Esophagus (tissue), 2 donors: ENCODE measurements around the gene ETDA. TPM values are rescaled to one million over a fixed set of nuclear protein-coding genes. Genes with fewer than 3 reads are reported as not detected.
"Not testable (repeated sequence)": the region's sequence is repeated elsewhere in the genome, so short reads cannot be mapped to it uniquely, and the experiment has no call there.

Experiments used
- H3K27ac ChIP-seq, 2 donors: one replicate each; pipeline ENCODE4 v1.5.1; 2013; ENCODE audit warnings: low read depth in 2 of 2, mild to moderate bottlenecking in 2 of 2, inconsistent platforms in 1 of 2, low read length in 1 of 2, moderate library complexity in 1 of 2
- H3K27me3 ChIP-seq, 2 donors: one replicate each; pipeline ENCODE4 v1.6.1; 2013; ENCODE audit warnings: low read length in 2 of 2, control low read depth in 1 of 2, mild to moderate bottlenecking in 1 of 2; ENCODE audit not compliant: insufficient read depth in 2 of 2, control insufficient read depth in 1 of 2
- H3K36me3 ChIP-seq, 2 donors: one replicate each; pipeline ENCODE4 v1.6.1; 2013; ENCODE audit warnings: low read length in 1 of 2; ENCODE audit not compliant: control insufficient read depth in 2 of 2, insufficient read depth in 2 of 2
- H3K4me1 ChIP-seq, 2 donors: one replicate each; pipeline ENCODE4 v1.6.1; 2013; ENCODE audit warnings: low read length in 1 of 2; ENCODE audit not compliant: control insufficient read depth in 2 of 2, insufficient read depth in 2 of 2
- H3K4me3 ChIP-seq, 2 donors: one replicate each; pipeline ENCODE4 v1.5.1; 2013; ENCODE audit warnings: low read length in 2 of 2, mild to moderate bottlenecking in 2 of 2, low read depth in 1 of 2, moderate library complexity in 1 of 2
- H3K9me3 ChIP-seq, 2 donors: one replicate each; pipeline ENCODE4 v1.6.1; 2013; ENCODE audit warnings: mild to moderate bottlenecking in 2 of 2, low read depth in 1 of 2, low read length in 1 of 2, moderate library complexity in 1 of 2; ENCODE audit not compliant: control insufficient read depth in 2 of 2, insufficient read depth in 1 of 2
- WGBS, 2 donors: extraction: QIAGEN DNeasy Blood & Tissue Kit; methylation state at CpG; one replicate each; pipeline ENCODE4 v1.1.7; 2013; 5-methylcytosine and 5-hydroxymethylcytosine counted together
- polyA plus RNA-seq, 2 donors: library from polyadenylated mRNA; stranded (reverse); fragments of 200-250 nt; gene quantifications; one replicate each; pipeline ENCODE4 v1.2.3, GENCODE V29; 2013
- donor health status: healthy with polysubstance abuse.
- donor health status: Bipolar disorder and iron deficiency.

ETDA gene
- not detected for polyA plus RNA-seq

- not testable (repeated sequence) for H3K9me3 ChIP-seq, H3K4me3 ChIP-seq, H3K4me1 ChIP-seq, H3K36me3 ChIP-seq, H3K27me3 ChIP-seq, H3K27ac ChIP-seq
- no CpG with 5 or more reads among the region's 1 CpG for WGBS, 2 donors
Observed at GRCh38 chrX:135252011-135252518, at the start of gene ETDA. Gene ETDA, plus strand, starts transcription at chrX:135252061. Its CDS starts 1,216 bp downstream, at chrX:135253277.

- not testable (repeated sequence) for H3K4me1 ChIP-seq, H3K9me3 ChIP-seq, H3K27me3 ChIP-seq, H3K27ac ChIP-seq, H3K36me3 ChIP-seq, H3K4me3 ChIP-seq
- 26 to 40% methylated on average over 11 of the region's 11 CpGs for WGBS, 2 donors
Observed at GRCh38 chrX:135206427-135206826, 45.4 kb upstream of the ETDA start.

DNA sequence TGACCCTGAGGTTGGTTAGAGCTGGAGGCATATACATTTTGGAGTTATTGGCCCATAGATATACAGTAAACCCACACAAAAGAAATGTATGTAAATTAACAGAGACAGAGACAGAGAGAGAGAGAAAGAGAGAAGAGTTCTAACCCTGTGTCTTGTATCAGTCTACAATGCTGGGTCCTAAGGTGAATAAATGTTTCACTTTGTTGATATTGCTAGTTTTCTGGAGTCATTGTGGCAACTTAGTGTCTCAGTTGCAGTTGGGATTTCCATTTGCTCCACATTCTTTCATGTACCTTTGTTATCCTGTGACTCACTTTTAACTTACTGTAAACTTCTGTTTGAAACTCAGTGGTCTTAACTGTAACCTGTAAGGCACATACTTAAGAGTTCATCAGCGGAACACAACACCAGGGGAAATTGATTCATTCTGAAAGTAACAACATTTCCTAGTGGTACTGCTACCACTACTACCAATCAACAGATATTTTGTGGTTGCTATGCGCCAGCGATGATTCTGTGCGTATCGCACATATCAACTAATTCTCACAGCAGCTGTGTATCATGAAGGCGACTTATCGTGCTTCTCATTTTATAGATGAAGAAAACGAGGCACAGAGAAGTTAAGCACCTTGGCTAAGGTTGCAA lies 38.5 kb upstream of the ETDA start:
- no peak overlapping the region for H3K4me3 ChIP-seq
- no peaks in the 10 kb centered on the region for H3K4me1 ChIP-seq
- WGBS, 2 donors, result 74 to 83% methylated on average over 8 of the region's 8 CpGs
- H3K36me3 ChIP-seq, result no peaks in the 10 kb centered on the region
- H3K27me3 ChIP-seq, result no peaks in the 10 kb centered on the region
- H3K27ac ChIP-seq, result no peak overlapping the region
- no peaks in the 10 kb centered on the region for H3K9me3 ChIP-seq

- H3K27me3 ChIP-seq, H3K4me1 ChIP-seq, H3K27ac ChIP-seq, H3K36me3 ChIP-seq, H3K4me3 ChIP-seq, H3K9me3 ChIP-seq: not testable (repeated sequence)
- WGBS, 2 donors, result no CpG with 5 or more reads among the region's 6 CpGs
Observed at GRCh38 chrX:135245989-135246388, 5.9 kb upstream of the ETDA start.

GRCh38 chrX:135256087-135256684 lies 4.3 kb downstream of the ETDA start:
- not testable (repeated sequence) for H3K9me3 ChIP-seq, H3K27ac ChIP-seq, H3K4me1 ChIP-seq, H3K27me3 ChIP-seq, H3K4me3 ChIP-seq, H3K36me3 ChIP-seq
- whole genome bisulfite sequencing, 2 donors, result 71 to 86% methylated on average over 6 of the region's 8 CpGs

GRCh38 chrX:135256923-135257322 lies 5.1 kb downstream of the ETDA start:
- Histone ChIP-seq H3K4me3 (no peak overlapping the region), H3K4me1 (no peaks in the 10 kb centered on the region), H3K27me3 (no peaks in the 10 kb centered on the region), H3K27ac (no peak overlapping the region), H3K36me3 (no peaks in the 10 kb centered on the region), H3K9me3 (no peaks in the 10 kb centered on the region)
- WGBS, 2 donors, result 85 to 91% methylated on average over 6 of the region's 6 CpGs

DNA sequence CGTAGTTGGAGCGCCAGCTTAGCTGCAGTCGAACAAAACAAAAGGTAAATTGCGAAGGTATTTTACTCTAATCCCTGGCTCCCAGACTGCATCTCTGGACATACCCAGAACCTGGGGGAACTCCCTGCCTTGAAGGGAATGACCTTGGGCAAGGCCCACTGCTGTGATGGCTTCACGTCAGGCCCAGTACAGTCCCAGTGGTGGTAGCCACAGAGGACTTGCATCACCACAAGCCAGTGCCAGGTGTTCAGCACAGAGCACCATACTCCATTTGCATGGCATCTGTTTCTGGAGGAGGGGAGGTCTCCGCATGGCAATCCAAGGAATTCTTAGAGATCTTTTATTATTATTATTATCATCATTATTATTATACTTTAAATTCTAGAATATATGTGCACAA lies 5.6 kb downstream of the ETDA start:
- Histone ChIP-seq H3K4me1 (no peaks in the 10 kb centered on the region), H3K4me3 (no peak overlapping the region), H3K27me3 (no peaks in the 10 kb centered on the region), H3K27ac (no peak overlapping the region), H3K9me3 (no peaks in the 10 kb centered on the region), H3K36me3 (no peaks in the 10 kb centered on the region)
- WGBS, 2 donors, result 92 to 98% methylated on average over 6 of the region's 6 CpGs

DNA sequence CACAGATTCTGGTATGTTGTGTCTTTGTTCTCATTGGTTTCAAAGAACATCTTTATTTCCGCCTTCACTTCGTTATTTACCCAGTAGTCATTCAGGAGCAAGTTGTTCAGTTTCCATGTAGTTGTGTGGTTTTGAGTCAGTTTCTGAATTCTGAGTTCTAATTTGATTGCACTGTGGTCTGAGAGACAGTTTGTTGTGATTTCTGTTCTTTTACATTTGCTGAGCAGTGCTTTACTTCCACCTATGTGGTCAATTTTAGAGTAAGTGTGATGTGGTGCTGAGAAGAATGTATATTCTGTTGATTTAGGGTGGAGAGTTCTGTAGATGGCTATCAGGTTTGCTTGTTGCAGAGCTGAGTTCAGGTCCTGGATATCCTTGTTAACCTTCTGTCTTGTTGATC lies 9.1 kb downstream of the ETDA start:
- not testable (repeated sequence) for H3K36me3 ChIP-seq, H3K4me3 ChIP-seq, H3K27ac ChIP-seq, H3K9me3 ChIP-seq, H3K4me1 ChIP-seq, H3K27me3 ChIP-seq
- WGBS, 2 donors, result 76 to 89% methylated on average over 2 of the region's 2 CpGs

- not testable (repeated sequence) for H3K9me3 ChIP-seq, H3K27ac ChIP-seq, H3K27me3 ChIP-seq, H3K4me1 ChIP-seq, H3K36me3 ChIP-seq, H3K4me3 ChIP-seq
- WGBS, 2 donors, result 81 to 88% methylated on average over 8 of the region's 8 CpGs
Observed at GRCh38 chrX:135263376-135263775, 11.5 kb downstream of the ETDA start.

DNA sequence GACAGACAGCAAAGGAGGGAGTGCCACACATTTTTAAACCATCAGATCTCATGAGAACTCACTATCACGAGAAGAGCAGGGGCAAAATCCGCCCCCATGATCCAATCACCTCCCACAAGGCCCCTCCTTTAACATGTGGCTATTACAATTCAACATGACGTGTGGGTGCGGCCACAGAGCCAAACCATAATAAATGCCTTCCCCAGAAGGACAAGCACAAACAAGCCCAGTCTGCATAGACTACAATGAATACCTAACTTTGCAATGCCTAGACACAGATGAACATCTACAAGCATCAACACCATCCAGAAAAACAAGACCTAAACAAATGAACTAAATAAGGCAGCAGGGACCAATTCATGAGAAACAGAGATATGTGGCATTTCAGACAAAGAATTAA lies 12.3 kb downstream of the ETDA start:
- no peak overlapping the region for H3K27ac ChIP-seq
- no peak overlapping the region for H3K4me3 ChIP-seq
- no peaks in the 10 kb centered on the region for H3K36me3 ChIP-seq
- no peaks in the 10 kb centered on the region for H3K9me3 ChIP-seq
- WGBS, 2 donors, result 69 to 70% methylated on average over 4 of the region's 4 CpGs
- no peaks in the 10 kb centered on the region for H3K4me1 ChIP-seq
- H3K27me3 ChIP-seq, result no peaks in the 10 kb centered on the region
